HL-60 (cell line): ENCODE measurements around the gene TMEM252.
A peak's percentile ranks its signal among the peaks of the same experiment; 100 is the strongest.

Experiments
- DNase-seq, 2 experiments: peaks; one replicate each; pipeline ENCODE4 v3.0.0-alpha.2; 2010 to 2020; ENCODE audit warnings: low read depth in 1 of 2, low spot score in 1 of 2
- H3K27ac ChIP-seq: fragments of 250-450 bp; sonication (Bioruptor Pico); replicated peaks from 2 replicates; pipeline ENCODE4 v1.5.1; 2020; ENCODE audit warnings: mild to moderate bottlenecking, moderate library complexity
- H3K27me3 ChIP-seq: fragments of 250-450 bp; sonication (Bioruptor Pico); 2 replicates; pipeline ENCODE4 v1.5.1; 2021; ENCODE audit warnings: mild to moderate bottlenecking, moderate library complexity; ENCODE audit not compliant: insufficient read depth, poor library complexity, severe bottlenecking
- H3K4me3 ChIP-seq: replicated peaks from 2 replicates; pipeline ENCODE4 v1.5.1; 2011; ENCODE audit warnings: mild to moderate bottlenecking, control low read depth, low read length; ENCODE audit not compliant: insufficient read depth
- GABPA ChIP-seq: IDR thresholded peaks from 2 replicates; pipeline ENCODE4 v1.6.1; 2012; ENCODE audit warnings: low read depth
- POLR2AphosphoS5 ChIP-seq: IDR thresholded peaks from 2 replicates; pipeline ENCODE4 v1.6.1; 2012; ENCODE audit warnings: low read depth
- REST ChIP-seq: IDR thresholded peaks from 2 replicates; pipeline ENCODE4 v1.6.1; 2012; ENCODE audit warnings: low read depth; ENCODE audit not compliant: insufficient replicate concordance
- SPI1 ChIP-seq: IDR thresholded peaks from 2 replicates; pipeline ENCODE4 v1.6.1; 2012; ENCODE audit warnings: low read depth, mild to moderate bottlenecking, borderline replicate concordance
- TF ChIP-seq, protein P1 (sequence below): IDR thresholded peaks from one replicate; pipeline ENCODE4 v1.5.1; 2011; ENCODE audit warnings: low read length, control low read depth, inconsistent platforms; ENCODE audit not compliant: insufficient read depth

The TMEM252 gene

DNA sequence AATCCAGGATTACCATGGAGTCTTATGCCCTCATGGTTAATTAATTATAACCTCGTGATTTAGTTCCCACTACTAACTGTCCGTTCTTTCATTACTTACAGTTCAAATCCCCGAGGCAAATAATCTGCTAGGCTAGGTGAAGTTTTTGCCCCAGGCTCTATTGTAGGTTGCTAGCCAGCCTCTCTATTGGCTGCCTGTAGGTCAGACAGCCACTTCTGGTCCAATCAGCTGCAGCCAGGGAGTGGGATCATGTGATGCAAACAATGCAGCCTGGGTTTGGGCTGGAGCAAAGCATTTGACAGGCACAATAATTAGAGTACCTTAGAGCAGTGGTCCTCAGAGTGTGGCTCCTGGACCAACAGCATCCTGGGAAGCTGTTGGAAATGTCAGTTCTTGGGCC lies 17.7 kb downstream of the TMEM252 start:
- Histone ChIP-seq H3K27me3 (no peaks in the 10 kb centered on the region), H3K27ac (no peak overlapping the region), H3K4me3 (no peak overlapping the region)
- DNase-seq, result no peak
- TF ChIP-seq SPI1 (no peak), POLR2AphosphoS5 (no peak), GABPA (no peak), REST (no peak)
- TF ChIP-seq, protein P1, sequence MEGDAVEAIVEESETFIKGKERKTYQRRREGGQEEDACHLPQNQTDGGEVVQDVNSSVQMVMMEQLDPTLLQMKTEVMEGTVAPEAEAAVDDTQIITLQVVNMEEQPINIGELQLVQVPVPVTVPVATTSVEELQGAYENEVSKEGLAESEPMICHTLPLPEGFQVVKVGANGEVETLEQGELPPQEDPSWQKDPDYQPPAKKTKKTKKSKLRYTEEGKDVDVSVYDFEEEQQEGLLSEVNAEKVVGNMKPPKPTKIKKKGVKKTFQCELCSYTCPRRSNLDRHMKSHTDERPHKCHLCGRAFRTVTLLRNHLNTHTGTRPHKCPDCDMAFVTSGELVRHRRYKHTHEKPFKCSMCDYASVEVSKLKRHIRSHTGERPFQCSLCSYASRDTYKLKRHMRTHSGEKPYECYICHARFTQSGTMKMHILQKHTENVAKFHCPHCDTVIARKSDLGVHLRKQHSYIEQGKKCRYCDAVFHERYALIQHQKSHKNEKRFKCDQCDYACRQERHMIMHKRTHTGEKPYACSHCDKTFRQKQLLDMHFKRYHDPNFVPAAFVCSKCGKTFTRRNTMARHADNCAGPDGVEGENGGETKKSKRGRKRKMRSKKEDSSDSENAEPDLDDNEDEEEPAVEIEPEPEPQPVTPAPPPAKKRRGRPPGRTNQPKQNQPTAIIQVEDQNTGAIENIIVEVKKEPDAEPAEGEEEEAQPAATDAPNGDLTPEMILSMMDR, result no peak

GRCh38 chr9:68522131-68522530 lies 18.6 kb downstream of the TMEM252 start:
- no peaks in the 10 kb centered on the region for H3K27me3 ChIP-seq
- TF ChIP-seq POLR2AphosphoS5, result peak; percentile 37; the same call in 1 of the 2 replicates
- no peak for TF ChIP-seq REST
- TF ChIP-seq, protein P1, result no peak
- TF ChIP-seq GABPA, result no peak
- peak; percentile 71; the same call in 1 of the 2 replicates for TF ChIP-seq SPI1
- H3K4me3 ChIP-seq, result no peak overlapping the region
- H3K27ac ChIP-seq, result no peak overlapping the region
- peak; percentile 43 to 86 for DNase-seq

GRCh38 chr9:68515326-68516017 lies 25.2 kb downstream of the TMEM252 start:
- H3K27me3 ChIP-seq, result no peaks in the 10 kb centered on the region
- no peak overlapping the region for H3K27ac ChIP-seq
- TF ChIP-seq SPI1 (no peak), POLR2AphosphoS5 (no peak), REST (no peak)
- no peak for DNase-seq
- H3K4me3 ChIP-seq, result no peak overlapping the region
